ENCODE measurements around the gene TRIO.

TRIO gene

DNA sequence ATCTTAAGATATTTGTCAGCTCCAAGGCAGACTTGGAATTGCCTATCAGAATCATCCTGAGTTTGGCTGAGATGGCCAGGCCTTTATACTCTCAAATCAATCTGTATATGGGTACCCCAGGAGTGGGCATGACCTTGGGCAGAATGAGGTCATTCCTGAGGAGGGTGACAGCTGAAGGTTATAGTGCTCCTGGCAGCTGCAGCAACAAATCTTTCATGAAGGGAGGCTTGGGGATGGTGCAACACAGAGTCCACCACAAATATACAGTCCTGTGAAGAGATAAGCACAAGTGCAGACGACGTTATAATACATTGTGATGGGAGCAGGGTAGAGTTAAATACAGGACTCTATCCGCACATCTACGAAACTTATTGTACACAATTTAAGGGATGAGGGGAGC lies 21.1 kb upstream of the TRIO start:
- TF ChIP-seq, protein P1, sequence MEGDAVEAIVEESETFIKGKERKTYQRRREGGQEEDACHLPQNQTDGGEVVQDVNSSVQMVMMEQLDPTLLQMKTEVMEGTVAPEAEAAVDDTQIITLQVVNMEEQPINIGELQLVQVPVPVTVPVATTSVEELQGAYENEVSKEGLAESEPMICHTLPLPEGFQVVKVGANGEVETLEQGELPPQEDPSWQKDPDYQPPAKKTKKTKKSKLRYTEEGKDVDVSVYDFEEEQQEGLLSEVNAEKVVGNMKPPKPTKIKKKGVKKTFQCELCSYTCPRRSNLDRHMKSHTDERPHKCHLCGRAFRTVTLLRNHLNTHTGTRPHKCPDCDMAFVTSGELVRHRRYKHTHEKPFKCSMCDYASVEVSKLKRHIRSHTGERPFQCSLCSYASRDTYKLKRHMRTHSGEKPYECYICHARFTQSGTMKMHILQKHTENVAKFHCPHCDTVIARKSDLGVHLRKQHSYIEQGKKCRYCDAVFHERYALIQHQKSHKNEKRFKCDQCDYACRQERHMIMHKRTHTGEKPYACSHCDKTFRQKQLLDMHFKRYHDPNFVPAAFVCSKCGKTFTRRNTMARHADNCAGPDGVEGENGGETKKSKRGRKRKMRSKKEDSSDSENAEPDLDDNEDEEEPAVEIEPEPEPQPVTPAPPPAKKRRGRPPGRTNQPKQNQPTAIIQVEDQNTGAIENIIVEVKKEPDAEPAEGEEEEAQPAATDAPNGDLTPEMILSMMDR (IDR thresholded peaks at IDR 0.05; ENCODE audit: insufficient read depth, missing control alignments) = no peak
- no peak for FAIRE-seq
- no peak for DNase-seq (ENCODE audit: insufficient read length, low spot score)

DNA sequence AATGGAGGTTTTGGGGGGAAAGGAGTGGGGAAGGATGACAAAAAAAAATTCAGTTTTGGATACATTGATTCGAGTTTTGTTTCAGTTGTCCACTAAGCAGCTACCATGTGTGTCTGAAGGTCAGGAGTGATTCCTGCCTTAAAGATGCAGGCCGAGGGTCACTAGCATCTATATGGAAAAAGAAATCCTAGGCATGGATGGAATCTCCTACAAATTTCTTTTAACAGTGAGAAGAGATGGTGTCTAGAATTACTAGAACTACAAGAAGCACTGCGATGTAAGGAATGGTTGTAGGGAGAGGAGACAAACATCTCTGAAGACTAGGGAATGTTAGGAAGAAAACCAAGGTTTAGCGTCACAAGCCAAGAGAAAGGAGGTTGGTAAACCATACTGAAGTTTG lies 19.6 kb upstream of the TRIO start:
- FAIRE-seq = no peak
- no peak for DNase-seq (ENCODE audit: insufficient read length, low spot score)
- TF ChIP-seq, protein P1 (IDR thresholded peaks at IDR 0.05; ENCODE audit: insufficient read depth, missing control alignments) = no peak

DNA sequence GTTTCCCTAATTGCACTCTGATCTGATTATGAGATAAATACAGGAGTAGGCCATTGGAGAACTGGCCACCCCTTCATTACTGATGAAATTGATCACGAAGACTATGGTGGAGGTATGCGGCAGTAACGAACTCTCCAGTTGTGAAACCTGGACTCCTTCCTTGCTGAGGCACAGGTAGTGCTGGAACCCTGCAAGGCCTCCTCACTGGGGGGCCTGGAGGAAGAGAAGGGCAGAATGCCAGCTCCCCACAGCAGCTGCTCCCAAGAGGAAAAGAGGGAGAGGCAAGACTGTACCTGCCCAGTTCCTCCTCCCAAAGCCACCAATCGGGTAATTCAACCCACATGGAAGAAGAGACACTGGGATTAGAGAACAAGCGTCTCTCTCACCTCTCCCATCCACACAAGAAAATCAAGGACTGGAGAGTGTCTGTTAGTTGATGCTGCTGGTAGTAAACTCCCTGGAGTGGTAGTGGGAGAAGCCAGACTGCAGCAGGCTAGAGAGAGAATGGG lies 19.1 kb upstream of the TRIO start:
- FAIRE-seq = no peak
- no peak for DNase-seq (ENCODE audit: insufficient read length, low spot score)
- TF ChIP-seq, protein P1 (IDR thresholded peaks at IDR 0.05; ENCODE audit: insufficient read depth, missing control alignments) = no peak

DNA sequence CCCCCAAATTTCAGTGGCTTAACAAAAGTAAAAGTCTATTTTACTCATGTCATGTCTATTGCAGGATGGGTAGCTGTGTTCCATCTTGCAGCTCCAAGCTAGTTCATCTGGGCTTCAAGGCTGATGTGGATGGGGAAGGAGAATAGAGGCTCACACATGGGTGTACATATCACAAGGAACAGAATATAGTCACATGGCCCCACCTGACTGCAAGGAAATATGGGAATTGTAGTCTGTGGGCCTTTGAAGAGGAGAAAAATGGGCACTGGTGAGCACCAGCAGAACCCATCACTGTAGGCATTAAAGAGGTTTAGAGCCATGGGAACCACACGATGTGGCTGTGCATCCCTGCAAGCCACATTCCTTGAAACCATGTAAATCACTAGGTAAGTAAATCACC lies 17.9 kb upstream of the TRIO start:
- FAIRE-seq = no peak
- no peak for DNase-seq (ENCODE audit: insufficient read length, low spot score)
- TF ChIP-seq, protein P1 (IDR thresholded peaks at IDR 0.05; ENCODE audit: insufficient read depth, missing control alignments) = no peak

DNA sequence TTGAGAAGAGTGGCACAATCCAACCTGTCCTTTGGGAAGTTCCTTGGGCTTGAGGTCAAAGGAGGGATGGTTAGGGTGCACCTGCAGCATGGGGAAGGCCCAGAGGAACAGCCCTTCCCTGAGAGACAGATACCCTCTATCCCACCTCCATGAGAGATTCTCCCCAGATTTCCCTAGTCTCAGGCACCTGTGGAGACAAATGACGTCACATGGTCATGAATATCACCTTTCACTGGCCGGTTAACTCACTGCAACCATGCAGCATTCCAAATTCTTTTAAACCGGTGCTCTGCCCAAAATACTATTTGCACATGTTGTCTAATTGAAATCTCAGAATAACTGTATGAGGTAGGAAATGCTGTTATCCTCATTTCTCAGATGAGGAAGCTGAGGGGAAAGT lies 15.6 kb upstream of the TRIO start:
- TF ChIP-seq, protein P1 (IDR thresholded peaks at IDR 0.05; ENCODE audit: insufficient read depth, missing control alignments) = no peak
- DNase-seq (ENCODE audit: insufficient read length, low spot score) (no peak), FAIRE-seq (no peak)

DNA sequence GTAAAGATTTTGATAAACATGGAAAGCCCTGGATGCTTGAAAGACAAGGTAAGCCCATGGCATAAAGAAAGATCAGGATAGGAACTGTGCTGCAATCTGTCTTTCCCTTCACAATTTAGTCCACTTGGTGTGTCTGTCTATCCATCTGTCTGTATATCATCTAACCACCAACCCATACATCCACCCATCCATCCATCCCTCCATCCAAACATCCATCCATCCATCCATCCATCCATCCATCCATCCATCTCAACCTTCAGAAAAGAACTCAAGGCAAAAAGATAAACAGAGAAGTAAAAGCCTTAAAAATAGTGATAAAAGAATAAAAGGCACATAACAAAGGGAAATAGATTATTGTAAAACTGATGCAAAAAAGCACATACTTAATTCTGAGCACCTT lies 15.1 kb upstream of the TRIO start:
- DNase-seq (ENCODE audit: insufficient read length, low spot score) (no peak), FAIRE-seq (no peak)
- TF ChIP-seq, protein P1 (IDR thresholded peaks at IDR 0.05; ENCODE audit: insufficient read depth, missing control alignments) = no peak

DNA sequence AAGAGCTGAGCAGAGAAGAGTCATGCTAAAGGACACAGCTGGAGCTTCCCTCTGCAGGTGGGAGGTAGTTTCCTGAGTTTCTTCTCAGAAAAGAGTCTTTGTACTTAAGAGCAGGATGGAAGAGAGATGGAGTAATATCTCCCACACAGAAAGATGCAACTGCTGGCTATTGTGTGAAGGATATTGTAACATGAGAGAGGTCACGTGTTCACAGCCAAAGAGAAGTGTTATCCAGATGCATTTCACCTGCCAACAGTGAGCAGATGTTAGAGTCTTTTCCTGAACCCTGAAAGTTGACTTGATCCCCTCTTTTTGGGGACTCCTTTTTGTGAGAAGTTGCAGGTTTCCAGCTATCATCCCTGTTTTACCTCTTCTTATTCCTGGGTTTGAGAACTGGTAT lies 14.0 kb upstream of the TRIO start:
- FAIRE-seq = no peak
- DNase-seq (ENCODE audit: insufficient read length, low spot score) = no peak
- TF ChIP-seq, protein P1 (IDR thresholded peaks at IDR 0.05; ENCODE audit: insufficient read depth, missing control alignments) = no peak

All from D721Med (cell line).